Prostate gland (tissue), 2 donors: Measurements from ENCODE around the gene ENGASE. TPM values are rescaled to one million over a fixed set of nuclear protein-coding genes. Genes with fewer than 3 reads are reported as not detected.

Experiments
- DNase-seq: peaks from one replicate; pipeline ENCODE4 v3.0.0-alpha.2; 2019; ENCODE audit warnings: low spot score
- H3K27ac ChIP-seq, 2 donors: fragments of 200-600 bp; sonication (generic); 2 replicates each; pipeline ENCODE4 v1.5.1; 2017 to 2019
- H3K27me3 ChIP-seq: fragments of 200-600 bp; sonication (generic); replicated peaks from 2 replicates; pipeline ENCODE4 v1.5.1; 2019; ENCODE audit not compliant: insufficient read depth
- H3K36me3 ChIP-seq, 2 donors: fragments of 200-600 bp; sonication (generic); 1 replicate in 1 of 2; 2 replicates in 1 of 2; pipeline versions ENCODE4 v1.5.1 to v1.8.1; 2017 to 2019
- H3K4me1 ChIP-seq: fragments of 200-600 bp; sonication (generic); replicated peaks from 2 replicates; pipeline ENCODE4 v1.5.1; 2019
- H3K4me3 ChIP-seq, 2 donors: fragments of 200-600 bp; sonication (generic); 2 replicates each; pipeline ENCODE4 v1.5.1; 2017 to 2019
- H3K9me3 ChIP-seq: fragments of 200-600 bp; sonication (generic); 2 replicates; pipeline ENCODE4 v1.5.1; 2017
- CTCF ChIP-seq, 4 experiments: fragments of 200-600 bp in 2 of 4; fragments of 450-650 bp in 2 of 4; sonication (generic) in 2 of 4; IDR thresholded peaks; 1 replicate in 3 of 4; 2 replicates in 1 of 4; pipeline ENCODE4 v1.5.1; 2016 to 2019; ENCODE audit warnings: antibody characterized with exemption in 4 of 4, mild to moderate bottlenecking in 2 of 4, moderate library complexity in 2 of 4
- POLR2A ChIP-seq: fragments of 450-650 bp; IDR thresholded peaks from one replicate; pipeline ENCODE4 v1.6.1; 2016; ENCODE audit warnings: antibody characterized with exemption, mild to moderate bottlenecking
- POLR2AphosphoS5 ChIP-seq: sonication (generic); formaldehyde crosslinking; IDR thresholded peaks from one replicate; pipeline ENCODE4 v1.6.1; 2017; ENCODE audit warnings: antibody characterized with exemption
- WGBS: methylation state at CpG from one replicate; pipeline ENCODE4 v1.1.5; 2018; 5-methylcytosine and 5-hydroxymethylcytosine counted together
- intact Hi-C: fragments of 100-400 bp; cut with DNase I; formaldehyde crosslinking; loops from one replicate; pipeline ENCODE4 v1.14.2; 2022
- total RNA-seq, 2 donors: library from RNA; depleted of rRNA; stranded (reverse); fragments of >200 nt; gene quantifications; one replicate each; pipeline ENCODE4 v1.1.0, GENCODE V29; 2016

Gene ENGASE
- total RNA-seq, 2 donors from 2014 or later: 19.4 to 45.7 TPM

- Histone ChIP-seq H3K4me3 (no peak overlapping the region), H3K27ac (peak overlapping the region; percentile 62 to 69), H3K4me1 (peaks cover 14% of the 10 kb centered on the region), H3K36me3 (no peaks in the 10 kb centered on the region), H3K9me3 (no peaks in the 10 kb centered on the region), H3K27me3 (no peaks in the 10 kb centered on the region)
- intact Hi-C loops: no loop called here
- WGBS: 79% methylated on average over 9 of the region's 9 CpGs
- no peak for TF ChIP-seq CTCF (IDR thresholded peaks at IDR 0.05)
- TF ChIP-seq POLR2AphosphoS5: peak; percentile 64
- DNase-seq: peak; percentile 45
Measured at GRCh38 chr17:79033046-79033616, 41.5 kb upstream of the ENGASE start.

- H3K36me3 ChIP-seq: no peaks in the 10 kb centered on the region
- no peaks in the 10 kb centered on the region for H3K9me3 ChIP-seq
- peak overlapping the region; percentile 62 to 69 for H3K27ac ChIP-seq
- WGBS: 18% methylated on average over 22 of the region's 28 CpGs
- intact Hi-C loops: no loop called here
- peak; percentile 41 for DNase-seq
- peaks cover 12% of the 10 kb centered on the region for H3K4me1 ChIP-seq
- H3K4me3 ChIP-seq: no peak overlapping the region
- H3K27me3 ChIP-seq: no peaks in the 10 kb centered on the region
- TF ChIP-seq POLR2A: no peak
- peak; percentile 59 for TF ChIP-seq POLR2AphosphoS5
- TF ChIP-seq CTCF (IDR thresholded peaks at IDR 0.05): no peak
Measured at GRCh38 chr17:79033741-79034501, 40.7 kb upstream of the ENGASE start.

DNA sequence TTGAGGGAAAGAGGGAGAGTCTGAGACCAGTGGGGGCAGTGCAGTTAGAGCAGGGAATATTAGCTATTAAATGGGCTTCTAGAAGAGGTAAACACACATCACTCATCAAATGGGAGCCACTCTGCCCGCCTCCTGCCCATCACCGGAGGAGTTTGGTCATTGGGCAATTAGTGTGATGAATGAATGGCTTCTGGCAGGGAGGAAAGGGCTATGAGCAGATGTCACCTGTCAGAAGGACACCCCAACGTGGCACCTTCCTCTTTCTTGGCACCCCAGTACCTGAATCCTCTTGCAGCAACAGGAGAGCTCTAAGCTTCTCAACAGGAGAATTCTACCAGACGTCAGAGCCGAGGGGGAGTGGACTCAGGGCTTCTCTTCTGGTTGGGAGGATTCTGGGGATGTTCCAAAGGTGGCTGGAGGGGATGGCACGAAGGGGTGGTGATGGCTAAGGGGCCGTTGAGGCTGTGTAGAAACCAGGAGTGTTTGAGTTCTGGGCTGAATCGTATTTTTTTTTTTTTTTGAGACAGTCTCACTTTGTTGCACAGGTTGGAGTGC lies 39.6 kb upstream of the ENGASE start:
- H3K4me3 ChIP-seq: no peak overlapping the region
- no peaks in the 10 kb centered on the region for H3K9me3 ChIP-seq
- DNase-seq: no peak
- no peak for TF ChIP-seq POLR2A
- intact Hi-C loops: no loop called here
- H3K36me3 ChIP-seq: no peaks in the 10 kb centered on the region
- H3K27me3 ChIP-seq: no peaks in the 10 kb centered on the region
- H3K4me1 ChIP-seq: peaks cover 12% of the 10 kb centered on the region
- peak overlapping the region in 1 of 2 donors; percentile 69 for H3K27ac ChIP-seq
- WGBS: 82% methylated on average over 8 of the region's 8 CpGs

DNA sequence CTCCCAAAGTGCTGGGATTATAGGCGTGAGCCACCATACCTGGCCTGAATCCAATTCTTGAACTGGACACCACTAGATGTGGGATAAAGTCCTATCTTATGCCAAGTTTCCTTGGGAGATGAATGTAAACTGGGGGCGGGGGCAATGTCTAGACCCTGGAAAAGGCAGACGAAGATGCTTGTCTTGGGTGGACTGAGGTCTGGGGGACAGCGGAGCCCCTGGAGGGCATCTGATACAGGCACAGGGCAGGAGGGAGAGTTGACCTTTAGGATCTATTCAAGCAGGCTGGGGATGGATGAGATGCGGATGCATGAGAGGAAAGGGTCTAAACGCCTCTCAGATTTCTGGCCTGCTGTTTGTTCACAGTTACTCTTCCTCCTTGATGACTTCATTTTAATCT lies 38.9 kb upstream of the ENGASE start:
- WGBS: 97% methylated on average over 6 of the region's 6 CpGs
- H3K4me1 ChIP-seq: peaks cover 12% of the 10 kb centered on the region
- H3K36me3 ChIP-seq: no peaks in the 10 kb centered on the region
- H3K27me3 ChIP-seq: no peaks in the 10 kb centered on the region
- H3K9me3 ChIP-seq: no peaks in the 10 kb centered on the region
- no peak for DNase-seq
- H3K4me3 ChIP-seq: no peak overlapping the region
- no peak overlapping the region for H3K27ac ChIP-seq
- intact Hi-C loops: no loop called here
- TF ChIP-seq CTCF (IDR thresholded peaks at IDR 0.05): no peak
- TF ChIP-seq POLR2AphosphoS5: no peak
- TF ChIP-seq POLR2A: no peak

GRCh38 chr17:79036181-79036580 lies 38.4 kb upstream of the ENGASE start:
- TF ChIP-seq CTCF (IDR thresholded peaks at IDR 0.05) (no peak), POLR2A (no peak), POLR2AphosphoS5 (no peak)
- Histone ChIP-seq H3K36me3 (no peaks in the 10 kb centered on the region), H3K27me3 (no peaks in the 10 kb centered on the region), H3K9me3 (no peaks in the 10 kb centered on the region), H3K27ac (no peak overlapping the region), H3K4me3 (no peak overlapping the region), H3K4me1 (peaks cover 12% of the 10 kb centered on the region)
- whole genome bisulfite sequencing: 98% methylated on average over 6 of the region's 6 CpGs
- intact Hi-C loops: no loop called here
- no peak for DNase-seq
